Astrocyte (in vitro differentiated cells and primary cell): ENCODE results near the gene C7. TPM values are rescaled to one million over a fixed set of nuclear protein-coding genes. Genes with fewer than 3 reads are reported as not detected.

Experiments
- DNase-seq: peaks from one replicate; pipeline ENCODE4 v3.0.0-alpha.2; 2010; ENCODE audit warnings: low read depth
- FAIRE-seq: peaks from 2 replicates; lab custom pipeline; 2011; peaks lifted over from hg19 to GRCh38; lab: Jason Lieb, UNC
- H2AFZ ChIP-seq: 2 replicates; pipeline ENCODE4 v1.6.0; 2012; ENCODE audit warnings: low read depth, low read length, inconsistent platforms
- H3K27ac ChIP-seq: 2 replicates; pipeline ENCODE4 v1.5.1; 2011; ENCODE audit warnings: low read depth, low read length, inconsistent platforms
- H3K27me3 ChIP-seq: 2 replicates; pipeline ENCODE4 v1.6.0; 2011; ENCODE audit warnings: low read length, inconsistent platforms; ENCODE audit not compliant: insufficient read depth
- H3K36me3 ChIP-seq: 2 replicates; pipeline ENCODE4 v1.5.1; 2011; ENCODE audit warnings: low read length, inconsistent platforms; ENCODE audit not compliant: insufficient read depth
- H3K4me1 ChIP-seq: 2 replicates; pipeline ENCODE4 v1.5.1; 2011; ENCODE audit warnings: low read length, inconsistent platforms; ENCODE audit not compliant: insufficient read depth
- H3K4me2 ChIP-seq: 2 replicates; pipeline ENCODE4 v1.6.0; 2012; ENCODE audit warnings: low read length, inconsistent platforms
- H3K4me3 ChIP-seq: 2 replicates; pipeline ENCODE4 v1.5.1; 2011; ENCODE audit warnings: low read depth, mild to moderate bottlenecking, low read length, inconsistent platforms; ENCODE audit not compliant: insufficient read depth
- H3K79me2 ChIP-seq: 2 replicates; pipeline ENCODE4 v1.6.0; 2012; ENCODE audit warnings: mild to moderate bottlenecking, low read length, inconsistent platforms; ENCODE audit not compliant: insufficient read depth
- H3K9ac ChIP-seq: 2 replicates; pipeline ENCODE4 v1.6.0; 2012; ENCODE audit warnings: mild to moderate bottlenecking, low read length, inconsistent platforms
- H3K9me3 ChIP-seq: 2 replicates; pipeline ENCODE4 v1.5.1; 2012; ENCODE audit warnings: low read depth, mild to moderate bottlenecking, low read length, inconsistent platforms; ENCODE audit not compliant: insufficient read depth
- H4K20me1 ChIP-seq: 2 replicates; pipeline ENCODE4 v1.6.0; 2012; ENCODE audit warnings: low read length, inconsistent platforms; ENCODE audit not compliant: insufficient read depth
- H3K27ac Mint-ChIP-seq: one replicate; pipeline ENCODE4 v1.8.0; 2021; ENCODE audit warnings: mild to moderate bottlenecking, mixed read lengths; ENCODE audit not compliant: unreplicated experiment
- H3K27me3 Mint-ChIP-seq: one replicate; pipeline ENCODE4 v1.8.0; 2021; ENCODE audit warnings: low read depth, mixed read lengths; ENCODE audit not compliant: unreplicated experiment
- H3K36me3 Mint-ChIP-seq: one replicate; pipeline ENCODE4 v1.8.0; 2021; ENCODE audit warnings: low read depth, mixed read lengths; ENCODE audit not compliant: unreplicated experiment
- H3K4me1 Mint-ChIP-seq: one replicate; pipeline ENCODE4 v1.8.0; 2021; ENCODE audit warnings: low read depth, mixed read lengths; ENCODE audit not compliant: unreplicated experiment
- H3K4me3 Mint-ChIP-seq: one replicate; pipeline ENCODE4 v1.8.0; 2021; ENCODE audit warnings: mild to moderate bottlenecking, moderate library complexity, mixed read lengths; ENCODE audit not compliant: unreplicated experiment
- H3K9me3 Mint-ChIP-seq: one replicate; pipeline ENCODE4 v1.8.0; 2021; ENCODE audit warnings: mild to moderate bottlenecking, mixed read lengths; ENCODE audit not compliant: unreplicated experiment
- EZH2 ChIP-seq: IDR thresholded peaks from 2 replicates; pipeline ENCODE4 v1.6.1; 2012; ENCODE audit warnings: mild to moderate bottlenecking, low read length, inconsistent platforms; ENCODE audit not compliant: insufficient read depth
- total RNA-seq: library from RNA; stranded (reverse); gene quantifications from 2 replicates; pipeline ENCODE4 v1.2.1, GENCODE V29; 2021
- TF ChIP-seq, protein P1 (sequence below): IDR thresholded peaks from 2 replicates; pipeline ENCODE4 v1.5.1; 2011; ENCODE audit warnings: low read depth, mild to moderate bottlenecking, inconsistent platforms, low read length, moderate library complexity; ENCODE audit not compliant: insufficient read depth

Gene C7
- total RNA-seq, 1 donor from 2014 or later = 0.66 TPM

DNA sequence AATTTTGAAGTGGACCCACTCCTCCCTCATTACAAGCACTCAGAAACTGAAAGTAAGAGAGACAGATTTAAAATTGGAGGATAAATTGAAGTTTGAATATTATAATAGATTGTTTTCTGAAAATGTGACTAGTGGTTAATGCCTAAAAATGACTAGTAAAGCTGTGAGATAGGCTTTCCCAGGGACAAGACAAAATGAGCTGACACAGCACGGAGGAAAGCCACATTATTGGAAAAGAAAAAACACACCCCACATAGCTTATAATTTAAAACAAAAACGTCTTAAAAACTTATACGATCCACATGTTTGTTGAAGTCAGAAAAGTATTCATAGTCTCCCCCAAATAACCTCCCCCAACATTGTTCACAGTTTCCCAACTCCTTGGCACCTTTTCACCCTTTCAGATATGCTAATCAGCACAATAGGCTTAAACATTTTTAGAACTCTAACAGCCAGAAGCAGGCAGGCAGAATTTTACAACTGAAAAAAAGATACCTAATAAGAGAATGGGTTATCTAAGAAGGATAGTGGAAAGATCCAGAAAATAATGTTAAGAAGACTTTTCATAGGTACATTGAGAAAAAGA is 6.1 kb downstream of the C7 start:
- Histone ChIP-seq H3K4me3 (no peak overlapping the region), H3K27ac (no peak overlapping the region), H2AFZ (peak overlapping the region; percentile 9), H3K9ac (no peak overlapping the region), H3K4me2 (peak overlapping the region; percentile 23), H3K36me3 (no peaks in the 10 kb centered on the region), H3K9me3 (no peaks in the 10 kb centered on the region), H3K4me1 (peaks cover 4% of the 10 kb centered on the region), H3K27me3 (no peaks in the 10 kb centered on the region), H4K20me1 (no peaks in the 10 kb centered on the region), H3K79me2 (no peaks in the 10 kb centered on the region)
- H3K4me3 Mint-ChIP-seq = no peak overlapping the region
- H3K4me1 Mint-ChIP-seq = peaks cover 2% of the 10 kb centered on the region
- H3K36me3 Mint-ChIP-seq = no peaks in the 10 kb centered on the region
- no peak overlapping the region for H3K27ac Mint-ChIP-seq
- FAIRE-seq (no peak), DNase-seq (no peak)
- H3K27me3 Mint-ChIP-seq = no peaks in the 10 kb centered on the region
- H3K9me3 Mint-ChIP-seq = peaks cover 2% of the 10 kb centered on the region
- TF ChIP-seq, protein P1, sequence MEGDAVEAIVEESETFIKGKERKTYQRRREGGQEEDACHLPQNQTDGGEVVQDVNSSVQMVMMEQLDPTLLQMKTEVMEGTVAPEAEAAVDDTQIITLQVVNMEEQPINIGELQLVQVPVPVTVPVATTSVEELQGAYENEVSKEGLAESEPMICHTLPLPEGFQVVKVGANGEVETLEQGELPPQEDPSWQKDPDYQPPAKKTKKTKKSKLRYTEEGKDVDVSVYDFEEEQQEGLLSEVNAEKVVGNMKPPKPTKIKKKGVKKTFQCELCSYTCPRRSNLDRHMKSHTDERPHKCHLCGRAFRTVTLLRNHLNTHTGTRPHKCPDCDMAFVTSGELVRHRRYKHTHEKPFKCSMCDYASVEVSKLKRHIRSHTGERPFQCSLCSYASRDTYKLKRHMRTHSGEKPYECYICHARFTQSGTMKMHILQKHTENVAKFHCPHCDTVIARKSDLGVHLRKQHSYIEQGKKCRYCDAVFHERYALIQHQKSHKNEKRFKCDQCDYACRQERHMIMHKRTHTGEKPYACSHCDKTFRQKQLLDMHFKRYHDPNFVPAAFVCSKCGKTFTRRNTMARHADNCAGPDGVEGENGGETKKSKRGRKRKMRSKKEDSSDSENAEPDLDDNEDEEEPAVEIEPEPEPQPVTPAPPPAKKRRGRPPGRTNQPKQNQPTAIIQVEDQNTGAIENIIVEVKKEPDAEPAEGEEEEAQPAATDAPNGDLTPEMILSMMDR = no peak

DNA sequence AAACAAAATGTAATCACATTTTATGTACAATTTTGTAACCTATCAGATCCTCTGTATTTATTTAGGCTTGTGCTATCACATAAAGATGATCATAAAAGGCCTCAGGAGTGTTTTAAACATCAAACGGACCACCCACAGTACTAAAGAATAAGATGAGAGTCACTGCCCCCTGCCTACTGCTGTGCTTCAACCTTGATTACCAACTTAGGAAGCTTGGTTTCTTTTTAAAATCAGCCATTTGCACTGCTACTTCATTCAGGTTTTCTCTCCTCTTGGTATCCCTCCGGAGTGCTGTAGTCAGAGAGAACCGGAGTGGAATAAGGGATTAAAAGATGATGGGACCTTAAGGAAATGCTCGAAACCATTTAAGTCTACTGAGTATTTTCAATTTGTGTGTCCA is 6.9 kb downstream of the C7 start:
- Histone ChIP-seq H3K27ac (no peak overlapping the region), H3K9me3 (no peaks in the 10 kb centered on the region), H3K27me3 (no peaks in the 10 kb centered on the region), H3K79me2 (no peaks in the 10 kb centered on the region), H3K4me1 (peaks cover 4% of the 10 kb centered on the region), H3K36me3 (no peaks in the 10 kb centered on the region), H3K9ac (no peak overlapping the region), H2AFZ (no peak overlapping the region), H3K4me3 (no peak overlapping the region), H4K20me1 (no peaks in the 10 kb centered on the region), H3K4me2 (no peak overlapping the region)
- H3K27ac Mint-ChIP-seq = no peak overlapping the region
- no peak for FAIRE-seq
- peaks cover 2% of the 10 kb centered on the region for H3K9me3 Mint-ChIP-seq
- H3K36me3 Mint-ChIP-seq = no peaks in the 10 kb centered on the region
- no peak for DNase-seq
- no peaks in the 10 kb centered on the region for H3K27me3 Mint-ChIP-seq
- TF ChIP-seq, protein P1 = no peak
- TF ChIP-seq EZH2 = no peak
- no peak overlapping the region for H3K4me3 Mint-ChIP-seq
- peaks cover 2% of the 10 kb centered on the region for H3K4me1 Mint-ChIP-seq

DNA sequence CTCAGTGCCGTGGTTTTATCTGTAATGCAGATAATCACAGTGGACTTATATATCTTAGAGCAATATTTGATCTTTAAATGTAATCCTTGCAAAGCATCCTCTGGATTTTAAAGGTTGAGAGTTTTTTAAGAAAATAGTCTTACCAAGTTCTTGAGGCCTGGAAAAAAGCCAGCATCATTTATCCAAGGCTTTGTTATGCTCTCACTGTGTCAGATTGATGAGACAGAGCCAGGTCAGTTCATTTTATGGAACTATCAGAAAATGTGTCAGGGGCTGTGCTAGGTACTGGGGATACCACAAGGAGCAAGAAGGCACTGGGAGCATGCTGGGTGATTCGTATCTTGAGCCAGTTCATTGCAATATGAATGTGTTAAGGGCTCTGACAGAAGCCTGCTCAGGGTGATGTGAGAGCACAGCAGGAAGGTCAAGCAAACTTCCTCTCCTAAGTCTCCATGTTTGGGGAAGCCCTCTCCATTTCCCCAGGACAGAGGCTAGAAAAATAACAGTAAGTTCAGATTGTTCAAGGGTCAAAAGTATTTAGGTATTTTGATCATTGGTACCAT is 19.7 kb downstream of the C7 start:
- H3K36me3 Mint-ChIP-seq = no peaks in the 10 kb centered on the region
- H3K4me3 ChIP-seq = no peak overlapping the region
- H3K27me3 Mint-ChIP-seq = no peaks in the 10 kb centered on the region
- TF ChIP-seq, protein P1 = no peak
- no peak for TF ChIP-seq EZH2
- H3K9me3 Mint-ChIP-seq = peaks cover 7% of the 10 kb centered on the region
- H3K79me2 ChIP-seq = no peaks in the 10 kb centered on the region
- no peak overlapping the region for H2AFZ ChIP-seq
- H3K4me1 ChIP-seq = no peaks in the 10 kb centered on the region
- H3K27me3 ChIP-seq = no peaks in the 10 kb centered on the region
- no peak overlapping the region for H3K27ac ChIP-seq
- H3K9me3 ChIP-seq = peaks cover 7% of the 10 kb centered on the region
- no peak overlapping the region for H3K4me2 ChIP-seq
- no peaks in the 10 kb centered on the region for H3K4me1 Mint-ChIP-seq
- no peaks in the 10 kb centered on the region for H4K20me1 ChIP-seq
- no peak for DNase-seq
- no peak overlapping the region for H3K4me3 Mint-ChIP-seq
- H3K36me3 ChIP-seq = no peaks in the 10 kb centered on the region
- H3K9ac ChIP-seq = no peak overlapping the region
- FAIRE-seq = no peak
- H3K27ac Mint-ChIP-seq = no peak overlapping the region
